Endothelial cell (in vitro differentiated cells): ENCODE measurements around the gene DNAJB4. TPM values are rescaled to one million over a fixed set of nuclear protein-coding genes. Genes with fewer than 3 reads are reported as not detected.
A peak's percentile ranks its signal among the peaks of the same experiment; 100 is the strongest.

Experiments used
- DNase-seq: peaks from one replicate; pipeline ENCODE4 v3.0.0; 2021; ENCODE audit warnings: low spot score
- H3K27ac Mint-ChIP-seq: one replicate; pipeline ENCODE4 v1.8.0; 2021; ENCODE audit warnings: mixed read lengths, inconsistent platforms; ENCODE audit not compliant: unreplicated experiment
- H3K27me3 Mint-ChIP-seq: one replicate; pipeline ENCODE4 v1.8.0; 2021; ENCODE audit warnings: mild to moderate bottlenecking, moderate library complexity, mixed read lengths, inconsistent platforms; ENCODE audit not compliant: unreplicated experiment
- H3K36me3 Mint-ChIP-seq: one replicate; pipeline ENCODE4 v1.8.0; 2021; ENCODE audit warnings: mild to moderate bottlenecking, low read depth, mixed read lengths, inconsistent platforms; ENCODE audit not compliant: unreplicated experiment
- H3K4me1 Mint-ChIP-seq: one replicate; pipeline ENCODE4 v1.8.0; 2021; ENCODE audit warnings: mild to moderate bottlenecking, mixed read lengths, inconsistent platforms; ENCODE audit not compliant: unreplicated experiment
- H3K4me3 Mint-ChIP-seq: one replicate; pipeline ENCODE4 v1.8.0; 2021; ENCODE audit warnings: mild to moderate bottlenecking, mixed read lengths, inconsistent platforms; ENCODE audit not compliant: unreplicated experiment
- H3K9me3 Mint-ChIP-seq: one replicate; pipeline ENCODE4 v1.8.0; 2021; ENCODE audit warnings: mixed read lengths, inconsistent platforms; ENCODE audit not compliant: unreplicated experiment
- CTCF ChIP-seq: fragments of 200-600 bp; sonication (generic); IDR thresholded peaks from one replicate; pipeline ENCODE4 v1.5.0; 2021; ENCODE audit warnings: antibody characterized with exemption; ENCODE audit not compliant: unreplicated experiment
- total RNA-seq: library from RNA; stranded (reverse); fragmentation: NEBNext Ultra II Directional; extraction: Animal tissue kit (Norgen Biotek cat#: 25700); gene quantifications from one replicate; pipeline ENCODE4 v1.2.1, GENCODE V29; 2021; ENCODE audit not compliant: unreplicated experiment

Gene DNAJB4
- total RNA-seq, 1 donor from 2014 or later, result 22.1 TPM

- peak overlapping the region; percentile 26 for H3K27ac Mint-ChIP-seq
- TF ChIP-seq CTCF, result no peak
- H3K4me1 Mint-ChIP-seq, result peaks cover 35% of the 10 kb centered on the region
- no peak for DNase-seq
- peak overlapping the region; percentile 81 for H3K4me3 Mint-ChIP-seq
- peaks cover 4% of the 10 kb centered on the region for H3K27me3 Mint-ChIP-seq
- no peaks in the 10 kb centered on the region for H3K9me3 Mint-ChIP-seq
- H3K36me3 Mint-ChIP-seq, result peaks cover 5% of the 10 kb centered on the region
Measured at GRCh38 chr1:77975907-77976306, 28.8 kb upstream of the DNAJB4 start.

GRCh38 chr1:77976433-77977076, 28.2 kb upstream of the DNAJB4 start:
- peaks cover 4% of the 10 kb centered on the region for H3K27me3 Mint-ChIP-seq
- no peak for TF ChIP-seq CTCF
- peaks cover 5% of the 10 kb centered on the region for H3K36me3 Mint-ChIP-seq
- no peaks in the 10 kb centered on the region for H3K9me3 Mint-ChIP-seq
- H3K4me3 Mint-ChIP-seq, result no peak overlapping the region
- no peak for DNase-seq
- peaks cover 35% of the 10 kb centered on the region for H3K4me1 Mint-ChIP-seq
- H3K27ac Mint-ChIP-seq, result peak overlapping the region; percentile 70

GRCh38 chr1:77977989-77978292, 26.8 kb upstream of the DNAJB4 start:
- TF ChIP-seq CTCF, result no peak
- peaks cover 33% of the 10 kb centered on the region for H3K4me1 Mint-ChIP-seq
- H3K4me3 Mint-ChIP-seq, result no peak overlapping the region
- peaks cover 5% of the 10 kb centered on the region for H3K36me3 Mint-ChIP-seq
- DNase-seq, result no peak
- no peaks in the 10 kb centered on the region for H3K9me3 Mint-ChIP-seq
- no peak overlapping the region for H3K27ac Mint-ChIP-seq
- H3K27me3 Mint-ChIP-seq, result peaks cover 4% of the 10 kb centered on the region

GRCh38 chr1:77978293-77978968, 26.3 kb upstream of the DNAJB4 start:
- H3K36me3 Mint-ChIP-seq, result peaks cover 5% of the 10 kb centered on the region
- no peak overlapping the region for H3K4me3 Mint-ChIP-seq
- H3K27me3 Mint-ChIP-seq, result peaks cover 4% of the 10 kb centered on the region
- no peak for TF ChIP-seq CTCF
- H3K4me1 Mint-ChIP-seq, result peaks cover 33% of the 10 kb centered on the region
- DNase-seq, result peak; percentile 49
- H3K27ac Mint-ChIP-seq, result no peak overlapping the region
- no peaks in the 10 kb centered on the region for H3K9me3 Mint-ChIP-seq
